Hepatocyte (in vitro differentiated cells): Measurements from ENCODE around the gene FAM117B. TPM values are rescaled to one million over a fixed set of nuclear protein-coding genes. Genes with fewer than 3 reads are reported as not detected.

Experiments
- DNase-seq: peaks from one replicate; pipeline ENCODE4 v3.0.0-alpha.2; 2016; ENCODE audit warnings: low spot score
- H2AFZ ChIP-seq: fragments of 200-600 bp; sonication (generic); 2 replicates; pipeline ENCODE4 v1.6.0; 2016; ENCODE audit warnings: antibody characterized with exemption, mild to moderate bottlenecking
- H3K27ac ChIP-seq: fragments of 200-600 bp; sonication (generic); 2 replicates; pipeline ENCODE4 v1.5.1; 2016; ENCODE audit warnings: mild to moderate bottlenecking
- H3K27me3 ChIP-seq: fragments of 200-600 bp; sonication (generic); 2 replicates; pipeline ENCODE4 v1.6.1; 2016
- H3K36me3 ChIP-seq: fragments of 200-600 bp; sonication (generic); replicated peaks from 2 replicates; pipeline ENCODE4 v1.5.1; 2016; ENCODE audit warnings: low read depth; ENCODE audit not compliant: insufficient read depth
- H3K4me1 ChIP-seq: fragments of 200-600 bp; sonication (generic); 2 replicates; pipeline ENCODE4 v1.5.1; 2016; ENCODE audit warnings: mild to moderate bottlenecking, moderate library complexity; ENCODE audit not compliant: insufficient read depth
- H3K4me2 ChIP-seq: fragments of 200-600 bp; sonication (generic); 2 replicates; pipeline ENCODE4 v1.6.0; 2016
- H3K4me3 ChIP-seq: fragments of 200-600 bp; sonication (generic); 2 replicates; pipeline ENCODE4 v1.5.1; 2016; ENCODE audit warnings: mild to moderate bottlenecking
- H3K79me2 ChIP-seq: fragments of 200-600 bp; sonication (generic); 2 replicates; pipeline ENCODE4 v1.6.0; 2017; ENCODE audit warnings: mild to moderate bottlenecking
- H3K9me2 ChIP-seq: fragments of 200-600 bp; sonication (generic); replicated peaks from 2 replicates; pipeline ENCODE4 v1.6.0; 2017; ENCODE audit warnings: mild to moderate bottlenecking; ENCODE audit not compliant: insufficient read depth
- H3K9me3 ChIP-seq: fragments of 200-600 bp; sonication (generic); 2 replicates; pipeline ENCODE4 v1.5.1; 2016; ENCODE audit warnings: low read depth, mild to moderate bottlenecking
- H4K20me1 ChIP-seq: fragments of 200-600 bp; sonication (generic); 2 replicates; pipeline ENCODE4 v1.6.0; 2016; ENCODE audit warnings: mild to moderate bottlenecking; ENCODE audit not compliant: insufficient read depth, poor library complexity, severe bottlenecking
- CTCF ChIP-seq: fragments of 200-600 bp; sonication (generic); IDR thresholded peaks from 2 replicates; pipeline ENCODE4 v1.5.1; 2016; ENCODE audit warnings: antibody characterized with exemption, mild to moderate bottlenecking; ENCODE audit not compliant: poor library complexity
- EZH2 ChIP-seq: fragments of 200-600 bp; sonication (generic); IDR thresholded peaks from 2 replicates; pipeline ENCODE4 v1.6.1; 2016; ENCODE audit warnings: antibody characterized with exemption, mild to moderate bottlenecking, borderline replicate concordance
- EZH2phosphoT487 ChIP-seq: fragments of 200-600 bp; sonication (generic); IDR thresholded peaks from one replicate; pipeline ENCODE4 v1.6.1; 2018; ENCODE audit warnings: antibody characterized with exemption, mild to moderate bottlenecking, low read depth, moderate library complexity; ENCODE audit not compliant: unreplicated experiment, severe bottlenecking
- WGBS: methylation state at CpG from one replicate; pipeline ENCODE4 v1.1.6; 2016; ENCODE audit warnings: low lambda C conversion rate; ENCODE audit errors: missing lambda C conversion rate; 5-methylcytosine and 5-hydroxymethylcytosine counted together
- polyA plus RNA-seq: library from polyadenylated mRNA; unstranded; fragments of >200 nt; fragmentation: Nextera tagmentation; extraction: Ambion mirVana; gene quantifications from 2 replicates; pipeline ENCODE4 v1.2.1, GENCODE V29; 2016
- small RNA-seq: library from RNA; depleted of rRNA; stranded (forward); fragments of <200 nt; gene quantifications from one replicate; pipeline ENCODE3, GENCODE V24; 2014
- total RNA-seq: library from RNA; depleted of rRNA; stranded (reverse); fragments of >200 nt; gene quantifications from 2 replicates; pipeline ENCODE4 v1.2.3, GENCODE V29; 2014

The FAM117B gene
- total and polyA plus RNA-seq, 2 experiments from 2014 or later = 9.0 to 13.8 TPM

GRCh38 chr2:202817771-202818170 is 183.0 kb downstream of the FAM117B start:
- no peaks in the 10 kb centered on the region for H3K27me3 ChIP-seq
- no peak overlapping the region for H3K4me3 ChIP-seq
- no peaks in the 10 kb centered on the region for H3K79me2 ChIP-seq
- H3K36me3 ChIP-seq = no peaks in the 10 kb centered on the region
- no peak overlapping the region for H3K27ac ChIP-seq
- H3K9me2 ChIP-seq = no peaks in the 10 kb centered on the region
- TF ChIP-seq CTCF = no peak
- no peak for TF ChIP-seq EZH2
- H3K4me1 ChIP-seq = no peaks in the 10 kb centered on the region
- H3K9me3 ChIP-seq = no peaks in the 10 kb centered on the region
- no peak for DNase-seq
- H2AFZ ChIP-seq = no peak overlapping the region
- H4K20me1 ChIP-seq = no peaks in the 10 kb centered on the region
- WGBS = 94% methylated on average over 1 of the region's 1 CpG
- no peak overlapping the region for H3K4me2 ChIP-seq

DNA sequence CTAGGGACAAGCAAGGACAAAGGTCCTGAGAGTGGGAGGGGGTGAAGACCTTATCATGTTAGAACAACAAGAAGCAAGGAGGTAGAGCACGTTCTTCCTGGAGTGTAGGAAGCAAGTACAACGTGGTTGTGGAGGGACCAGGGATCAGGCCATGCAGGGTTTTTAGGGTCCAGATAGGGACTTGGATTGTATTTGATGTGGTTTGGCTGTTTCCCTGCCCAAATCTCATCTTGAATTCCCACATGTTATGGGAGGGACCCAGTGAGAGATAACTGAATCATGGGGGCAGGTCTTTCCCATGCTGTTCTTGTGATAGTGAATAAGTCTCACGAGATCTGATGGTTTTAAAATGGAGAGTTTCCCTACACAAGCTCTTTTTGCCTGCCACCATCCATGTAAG is 183.6 kb downstream of the FAM117B start:
- 72% methylated on average over 3 of the region's 3 CpGs for WGBS

More for the DNA sequence above, 183.6 kb downstream of the FAM117B start:
- no peak overlapping the region for H2AFZ ChIP-seq
- H3K27ac ChIP-seq = no peak overlapping the region
- H3K9me3 ChIP-seq = no peaks in the 10 kb centered on the region
- no peaks in the 10 kb centered on the region for H4K20me1 ChIP-seq
- H3K4me2 ChIP-seq = no peak overlapping the region
- no peak for TF ChIP-seq CTCF
- TF ChIP-seq EZH2phosphoT487 = no peak
- TF ChIP-seq EZH2 = no peak
- H3K9me2 ChIP-seq = no peaks in the 10 kb centered on the region
- no peaks in the 10 kb centered on the region for H3K4me1 ChIP-seq
- no peak overlapping the region for H3K4me3 ChIP-seq
- H3K27me3 ChIP-seq = no peaks in the 10 kb centered on the region
- H3K36me3 ChIP-seq = no peaks in the 10 kb centered on the region
- no peak for DNase-seq
- H3K79me2 ChIP-seq = no peaks in the 10 kb centered on the region

Small RNA genes lying within 50 kb of the gene (small RNA-seq; reads per million reads assigned to genes)
- not detected for gene MTND4LP17

Other genes with a start within 250 kb of the FAM117B start
- 8.2 and 9.0 TPM in 2 replicates for gene ICA1L, start 236.8 kb downstream of the FAM117B start, total RNA-seq
- 5.1 and 7.3 TPM in 2 replicates for gene ICA1L, start 236.8 kb downstream of the FAM117B start, polyA plus RNA-seq